GM21737 (cell line): ENCODE results near the gene GNPDA2.
"Not testable (repeated sequence)": the region's sequence is repeated elsewhere in the genome, so short reads cannot be mapped to it uniquely, and the experiment has no call there.

Experiments
- ATAC-seq: cut with Tn5 transposase; IDR thresholded peaks from one replicate; pipeline ENCODE4 v1.9.1; 2021; ENCODE audit warnings: mild to moderate bottlenecking, moderate library complexity; ENCODE audit not compliant: unreplicated experiment

GNPDA2 gene

DNA sequence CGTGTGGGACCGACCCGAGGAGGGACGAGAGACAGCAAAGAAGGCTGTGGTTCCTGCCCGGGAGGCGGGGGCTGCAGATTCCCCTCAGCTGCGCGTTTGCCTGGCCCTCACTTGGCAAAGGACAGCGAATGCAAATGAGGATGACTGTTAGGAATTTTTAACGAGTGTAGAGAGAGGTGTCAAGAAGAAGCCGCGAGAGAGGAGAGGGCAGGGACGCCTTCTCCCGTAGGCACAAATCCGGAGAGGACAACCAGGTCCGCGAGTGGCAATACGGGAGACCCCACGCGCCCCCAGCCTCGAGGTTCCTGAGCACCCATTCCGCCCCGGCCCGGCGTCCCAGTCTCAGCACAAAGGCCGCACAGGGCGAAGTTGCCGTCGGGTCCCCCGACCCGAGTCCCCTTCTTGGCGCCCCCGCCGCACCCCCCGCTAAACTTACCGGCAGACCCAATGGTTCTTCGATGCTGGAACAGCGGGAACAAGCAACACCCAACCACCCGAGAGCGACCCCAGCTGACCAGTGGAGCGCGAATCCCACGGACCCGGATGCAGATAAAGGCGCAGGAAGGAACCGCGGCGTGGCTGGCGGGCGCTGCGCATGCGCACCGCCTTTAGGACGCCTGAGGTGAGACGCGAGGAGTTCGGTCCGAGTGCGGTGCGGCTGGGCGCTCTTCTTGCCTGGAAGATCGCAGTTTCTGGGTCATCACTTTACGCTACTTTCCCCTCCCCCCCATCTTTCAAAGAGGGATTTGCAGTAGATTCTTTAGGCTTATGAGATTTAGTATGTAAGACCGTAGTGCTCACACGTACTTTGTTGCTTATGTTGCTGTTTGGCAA is at the start of gene GNPDA2:
TSS of gene GNPDA2 (minus strand) at position 519 of the 834 bp plus-strand sequence. CDS start 4,349 bp downstream, outside the sequence.
- ATAC-seq = peak; percentile 97

DNA sequence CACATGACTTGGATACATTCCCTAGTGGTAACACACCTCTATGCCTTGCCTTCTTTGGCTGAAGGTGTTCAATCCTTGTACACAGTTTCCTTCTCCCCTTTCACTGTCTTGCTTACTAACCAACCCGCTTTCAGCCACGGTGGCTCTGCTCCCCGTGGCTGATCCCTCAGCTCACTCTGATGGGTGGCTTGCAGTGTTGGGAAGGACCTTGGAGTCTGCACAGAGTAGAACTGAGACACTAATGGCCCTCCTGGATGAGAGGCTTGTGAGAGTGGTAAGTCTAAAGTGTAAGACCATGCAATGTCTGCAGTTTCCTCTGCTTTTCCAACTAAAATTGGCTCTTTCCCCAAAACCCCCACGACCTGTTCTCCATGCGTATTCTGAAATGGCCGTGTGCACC is 46.0 kb upstream of the GNPDA2 start:
- ATAC-seq = no peak

DNA sequence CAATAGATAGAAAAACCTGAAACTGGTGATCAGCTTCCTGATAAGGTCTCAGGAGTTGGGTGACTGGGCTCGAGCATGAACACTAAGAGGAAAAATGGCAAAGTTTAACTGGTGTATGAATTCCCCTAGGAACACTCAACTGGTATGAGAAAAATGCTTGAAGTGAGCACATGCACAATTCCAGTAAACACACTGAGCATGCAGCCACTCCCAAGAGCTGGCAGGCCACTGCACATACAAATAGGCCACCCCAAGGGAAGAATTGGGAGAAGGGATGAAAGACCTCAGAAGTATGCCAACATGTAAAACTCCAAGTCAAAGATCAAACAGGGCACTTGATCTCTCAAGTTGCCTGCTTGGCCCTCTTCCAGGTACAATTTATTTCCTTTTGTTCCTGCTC is 45.4 kb upstream of the GNPDA2 start:
- no peak for ATAC-seq

DNA sequence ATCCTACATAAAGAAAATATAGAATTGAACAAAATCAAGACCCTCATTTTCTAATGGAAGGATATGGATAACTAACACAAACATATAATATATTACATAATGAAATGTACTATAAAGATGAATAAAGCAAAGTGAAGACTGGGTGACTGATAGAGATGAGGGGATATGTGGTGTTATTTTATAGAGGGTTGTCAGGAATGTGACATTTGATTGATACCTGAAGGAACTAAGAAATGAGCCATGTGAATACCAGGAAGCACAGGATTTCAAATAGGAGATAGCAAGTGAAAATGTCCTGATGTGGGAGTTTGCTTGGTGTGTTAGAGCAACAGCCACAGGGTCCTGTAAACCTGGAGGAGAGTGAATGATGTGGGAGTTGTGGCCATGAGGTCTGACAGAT is 40.1 kb upstream of the GNPDA2 start:
- ATAC-seq = no peak

DNA sequence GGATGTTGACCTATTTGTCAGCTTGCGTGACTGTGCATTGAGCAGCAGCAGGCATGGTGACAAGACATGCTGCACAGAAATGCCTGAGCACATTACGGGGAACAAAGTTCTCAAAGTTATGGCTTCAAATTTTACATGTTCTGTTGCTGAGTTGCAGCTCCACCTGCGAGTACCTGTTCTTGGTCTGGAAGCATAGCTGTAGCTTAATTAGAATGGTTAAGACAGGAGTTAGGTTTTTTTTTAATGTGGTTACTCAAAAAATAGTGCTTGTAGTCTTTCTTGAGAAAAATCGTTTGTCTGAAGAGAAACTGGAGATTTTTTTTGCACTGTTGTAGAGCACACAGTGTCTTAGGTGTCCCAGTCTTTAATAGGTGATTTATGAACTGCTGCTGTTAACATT is 38.8 kb upstream of the GNPDA2 start:
- ATAC-seq = no peak

DNA sequence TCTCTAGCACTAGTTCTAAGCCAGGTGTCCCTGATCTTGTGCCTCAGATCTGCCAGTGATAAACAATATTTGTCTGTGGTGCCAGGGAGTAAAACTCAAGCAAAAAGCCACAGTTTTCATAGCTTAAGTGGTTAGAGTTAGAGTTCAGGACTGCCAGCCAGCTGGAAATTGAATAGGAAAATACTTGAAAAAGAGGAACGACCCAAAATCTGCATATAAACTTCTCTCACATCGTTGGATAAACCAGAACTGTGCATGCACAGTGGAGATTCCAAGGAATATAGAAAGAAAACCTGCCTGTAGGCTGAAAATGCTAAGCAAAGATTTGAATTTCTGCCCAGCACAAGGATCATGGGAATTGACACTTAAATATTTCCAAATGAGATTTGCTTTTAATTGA is 35.0 kb upstream of the GNPDA2 start:
- no peak for ATAC-seq

DNA sequence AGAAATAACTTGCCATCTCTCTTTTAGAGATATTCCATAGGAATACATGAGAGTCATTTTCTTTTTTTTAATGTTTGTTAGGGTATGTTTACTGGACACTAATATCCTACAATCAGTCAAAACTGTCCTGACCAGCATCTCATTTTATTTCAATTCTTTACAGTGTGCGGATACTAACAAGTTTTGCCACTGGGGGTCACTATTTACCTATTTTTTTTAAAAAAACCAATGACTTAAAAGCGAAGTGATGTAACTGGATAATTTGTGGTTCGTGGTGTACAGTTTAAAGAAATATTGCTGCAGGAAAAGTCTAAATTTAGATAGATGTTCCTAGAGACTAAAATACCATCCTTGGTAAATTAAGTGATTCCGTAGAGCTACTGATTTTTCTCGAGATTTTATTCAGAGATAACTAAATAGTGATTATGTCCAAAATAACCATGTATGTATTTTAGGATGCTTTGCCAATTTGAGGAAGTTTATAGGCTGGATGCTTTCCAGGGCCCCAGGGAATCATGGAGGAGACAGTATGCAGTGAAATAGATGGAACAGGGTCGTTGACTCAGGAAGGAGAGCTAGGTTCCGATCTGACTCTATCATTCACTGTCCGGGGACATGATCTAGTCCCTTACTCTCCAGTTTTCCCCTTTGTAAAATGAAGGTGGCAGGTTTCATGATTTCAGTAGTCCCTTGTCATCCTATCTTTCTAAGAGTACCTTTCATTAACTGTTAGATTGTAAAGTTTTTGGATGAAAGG is 34.0 kb upstream of the GNPDA2 start:
- peak; percentile 60 for ATAC-seq

DNA sequence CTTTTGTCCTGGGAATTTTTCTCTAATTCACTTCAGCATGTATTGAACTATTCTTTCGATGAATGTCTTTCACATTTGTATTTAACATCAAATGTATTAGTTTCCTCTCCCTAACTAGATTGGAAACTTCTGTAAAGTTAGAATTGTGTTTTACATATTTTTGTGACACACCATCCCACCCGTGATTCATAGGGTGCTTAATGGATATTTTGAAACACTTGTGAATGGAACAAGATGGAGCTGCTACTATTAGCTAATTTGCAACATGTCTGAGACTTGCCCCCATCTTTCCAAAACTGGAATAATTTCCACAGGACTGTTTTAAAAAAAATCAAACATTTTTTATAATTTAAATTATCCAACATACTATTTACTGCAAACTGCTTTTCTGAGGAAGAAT is 30.2 kb upstream of the GNPDA2 start:
- ATAC-seq = no peak

DNA sequence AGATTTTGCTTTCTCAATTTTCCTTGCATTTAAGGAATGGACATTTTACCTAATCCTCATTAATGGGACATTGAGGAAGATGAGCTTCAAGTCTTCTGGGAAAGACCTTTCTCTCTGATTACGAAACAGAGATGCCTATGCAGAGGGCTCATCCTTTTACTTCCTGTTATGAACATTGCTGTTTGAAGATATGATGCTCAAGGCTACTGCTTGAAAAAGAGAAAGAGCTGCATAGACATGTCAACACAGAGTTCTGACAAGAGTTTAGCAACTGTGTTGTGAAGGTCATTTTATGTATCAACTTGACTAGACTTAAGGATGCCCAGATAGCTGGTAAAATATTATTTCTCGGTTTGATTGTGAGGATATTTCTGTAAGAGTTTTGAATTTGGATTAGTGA is 13.8 kb upstream of the GNPDA2 start:
- ATAC-seq = no peak

DNA sequence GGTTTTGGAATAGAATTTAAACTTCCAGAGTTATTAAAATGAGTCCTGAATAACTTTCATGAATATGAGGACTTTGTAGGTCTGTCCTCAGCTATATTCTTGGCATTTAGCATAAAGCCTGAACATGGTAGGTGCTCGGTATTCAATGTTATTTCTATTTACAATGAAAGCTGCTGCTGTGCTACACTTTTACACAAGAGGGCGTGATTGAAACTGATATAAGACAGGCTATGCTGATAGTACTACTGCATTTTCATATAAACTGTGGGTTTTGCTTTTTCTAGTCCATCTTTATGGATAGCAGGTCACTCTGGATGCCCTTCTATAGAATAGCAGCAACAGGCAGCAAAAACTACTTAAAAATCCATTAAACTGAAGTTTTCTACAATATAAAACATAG is 12.3 kb upstream of the GNPDA2 start:
- no peak for ATAC-seq

DNA sequence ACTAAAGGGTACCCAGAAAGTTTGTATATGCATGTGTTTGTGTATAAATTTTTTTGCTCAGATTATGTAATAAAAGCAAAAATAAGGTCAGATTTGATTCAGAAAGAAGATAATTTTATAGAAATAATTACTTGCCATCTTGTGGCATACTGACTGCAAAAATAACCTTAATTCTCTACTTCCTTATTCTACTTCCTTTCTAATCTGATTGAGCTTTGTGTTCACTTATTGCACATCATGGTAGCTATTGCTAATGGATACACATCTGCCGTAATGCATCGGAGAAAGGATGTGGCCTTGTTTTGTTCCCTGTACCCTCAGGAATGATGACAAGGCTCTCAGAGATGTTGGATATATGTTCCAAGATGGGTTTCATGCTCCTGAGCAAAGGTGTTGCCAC is 10.5 kb upstream of the GNPDA2 start:
- no peak for ATAC-seq

DNA sequence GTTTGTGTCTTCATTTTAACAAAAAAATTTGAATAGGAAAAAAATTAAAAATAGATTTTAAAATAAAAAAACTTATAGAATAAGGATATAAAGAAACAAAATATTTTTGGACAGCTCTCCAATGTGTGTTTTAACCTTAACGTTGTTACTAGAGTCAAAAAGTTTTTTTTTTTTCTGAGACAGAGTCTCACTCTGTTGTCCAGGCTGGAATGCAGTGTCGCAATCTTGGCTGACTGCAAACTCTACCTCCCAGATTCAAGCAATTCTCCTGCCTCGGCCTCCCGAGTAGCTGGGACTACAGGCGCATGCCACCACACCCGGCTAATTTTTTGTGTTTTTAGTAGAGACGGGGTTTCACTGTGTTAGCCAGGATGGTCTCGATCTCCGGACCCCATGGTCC is 2.3 kb upstream of the GNPDA2 start:
- ATAC-seq = not testable (repeated sequence)

DNA sequence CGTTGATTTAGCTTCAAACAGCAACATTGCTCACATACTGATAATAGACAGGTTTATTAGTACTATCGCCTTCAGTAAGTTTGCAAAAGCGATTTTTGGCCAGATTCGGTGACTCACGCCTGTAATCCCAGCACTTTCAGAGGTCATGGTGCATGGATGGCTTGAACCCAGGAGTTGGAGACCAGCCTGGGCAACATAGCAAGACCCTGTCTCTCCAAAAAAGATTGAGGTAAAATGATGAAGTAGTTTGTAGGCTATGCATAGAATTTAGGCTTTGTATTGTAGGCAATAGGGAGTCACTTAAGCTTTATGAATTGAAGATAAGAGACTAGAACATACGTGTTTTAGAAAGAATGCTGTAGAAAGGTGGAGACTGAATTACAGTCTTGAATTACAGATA is 1.1 kb upstream of the GNPDA2 start:
- ATAC-seq = no peak

DNA sequence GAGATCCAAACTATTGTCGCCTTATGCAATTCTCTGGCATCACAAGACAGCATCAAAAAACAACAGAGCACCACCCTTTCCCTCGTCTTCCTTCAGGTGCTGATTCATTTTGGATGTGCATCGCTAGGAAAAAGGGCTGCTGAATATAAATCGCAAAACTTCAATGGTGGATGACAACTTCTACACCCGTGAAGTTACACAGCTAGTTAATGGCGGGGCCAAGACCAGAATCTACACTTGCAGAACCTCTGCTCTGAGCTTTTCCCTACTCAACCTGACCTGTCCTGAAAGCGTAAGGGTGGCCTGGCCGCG is 674 bp downstream of the GNPDA2 start:
- ATAC-seq = no peak

DNA sequence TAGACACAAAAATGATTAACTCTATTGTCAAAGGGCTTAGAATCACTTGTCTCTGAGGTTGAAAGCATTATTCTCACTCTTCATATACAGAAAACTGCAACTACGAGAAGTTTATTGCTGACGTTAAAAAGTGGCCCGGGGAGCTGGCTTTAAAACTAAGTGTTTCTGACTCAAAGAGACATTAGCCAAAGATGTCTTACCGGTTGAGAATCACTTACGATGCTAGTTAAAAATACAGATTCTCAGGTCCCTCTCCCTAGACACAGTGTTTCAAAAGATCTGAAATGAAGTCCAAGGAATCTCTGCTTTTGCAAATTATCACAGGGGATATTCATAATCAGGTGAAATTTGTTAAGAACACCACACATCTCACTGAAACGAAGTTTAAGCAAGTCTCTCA is 1.2 kb downstream of the GNPDA2 start:
- no peak for ATAC-seq

DNA sequence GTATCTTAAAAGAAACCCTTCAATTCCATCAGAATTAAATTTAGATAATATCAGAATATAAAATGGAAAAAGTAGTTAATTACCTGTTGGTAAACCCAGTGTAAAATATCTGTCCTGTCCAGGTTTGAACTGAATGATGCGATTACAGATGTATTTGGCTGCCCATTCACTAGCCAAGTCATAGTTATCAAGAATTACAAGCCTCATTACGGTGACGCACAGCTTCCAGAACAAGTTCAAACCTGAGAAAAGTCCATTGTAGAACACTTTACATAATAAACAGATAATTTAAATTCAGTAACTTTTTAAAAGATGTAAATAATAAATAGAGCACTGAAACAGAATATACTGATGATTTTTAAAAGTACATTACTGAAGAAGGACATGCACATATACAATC is 4.4 kb downstream of the GNPDA2 start:
- ATAC-seq = no peak

DNA sequence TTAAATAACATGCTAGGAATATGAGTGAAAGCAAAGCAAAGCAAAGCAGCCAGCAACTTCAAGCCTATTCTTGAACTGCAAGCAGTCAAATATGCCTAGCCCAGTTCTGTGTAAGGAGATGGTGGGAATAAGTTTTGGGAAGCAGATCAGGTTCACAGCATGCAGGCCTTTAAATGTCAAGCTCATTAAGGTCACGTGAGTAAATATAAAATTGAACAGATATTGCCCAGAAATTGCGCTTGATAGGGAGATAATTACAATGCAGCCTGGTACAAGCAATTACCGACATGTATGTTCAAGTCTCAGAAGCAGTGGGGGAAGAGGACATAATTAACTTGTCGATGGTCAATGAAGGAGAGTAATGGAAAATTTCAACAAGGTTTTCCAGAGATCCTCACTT is 6.0 kb downstream of the GNPDA2 start:
- ATAC-seq = no peak

DNA sequence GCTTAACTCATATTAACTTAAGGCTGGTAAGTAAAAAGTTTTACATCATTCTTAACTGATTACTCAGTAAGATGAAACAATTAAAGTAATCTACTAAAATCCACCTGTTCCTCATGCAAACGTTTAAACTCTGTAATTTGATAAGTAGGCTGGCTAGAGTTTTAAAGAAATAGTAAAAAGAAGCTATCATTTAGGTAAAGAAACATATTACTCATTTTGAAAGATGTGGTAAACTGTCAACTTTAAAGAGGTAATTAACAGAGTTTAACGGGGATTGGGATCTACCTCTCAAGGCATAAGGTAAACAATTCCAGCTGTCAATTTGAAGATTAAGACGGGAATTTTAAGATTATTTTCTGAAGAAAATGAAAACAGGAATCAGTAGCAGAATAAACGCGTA is 9.8 kb downstream of the GNPDA2 start:
- ATAC-seq = no peak

DNA sequence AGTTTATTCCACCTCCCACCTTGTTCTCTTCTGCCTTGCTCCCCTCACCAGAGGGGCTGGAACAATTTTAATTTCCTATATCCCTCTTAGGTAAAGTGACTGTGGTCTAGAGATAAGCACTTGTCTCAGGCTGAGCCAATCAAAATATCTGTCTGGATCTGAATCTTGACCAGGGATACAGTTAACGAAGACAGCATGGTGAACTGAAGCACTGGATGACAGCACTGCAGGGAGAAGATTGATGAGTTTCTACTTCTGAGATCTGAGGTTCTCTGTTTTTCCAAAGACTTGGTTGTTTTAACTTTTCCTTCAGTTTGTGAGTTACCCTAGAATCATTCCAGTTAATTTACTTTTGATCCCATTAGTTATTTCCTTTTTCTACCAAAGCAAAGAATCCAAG is 13.2 kb downstream of the GNPDA2 start:
- ATAC-seq = no peak

DNA sequence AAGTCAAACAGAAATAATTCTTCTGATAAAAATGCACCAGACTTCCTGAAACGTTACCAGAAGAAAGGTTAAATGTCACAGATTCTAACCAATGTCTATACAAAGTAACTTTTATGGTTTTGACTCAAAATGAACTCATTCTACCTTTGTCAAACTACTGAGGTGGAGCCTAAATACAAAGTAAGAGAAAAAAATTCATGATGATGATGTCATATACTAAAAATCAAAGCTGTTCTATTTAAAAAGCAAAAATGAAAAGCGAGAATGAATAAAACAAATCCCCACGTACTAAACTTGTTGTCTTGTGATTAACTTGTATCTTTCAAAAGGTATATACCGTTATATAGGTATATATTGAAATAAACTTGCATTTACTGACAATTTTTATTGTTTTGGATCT is 21.7 kb downstream of the GNPDA2 start:
- no peak for ATAC-seq

DNA sequence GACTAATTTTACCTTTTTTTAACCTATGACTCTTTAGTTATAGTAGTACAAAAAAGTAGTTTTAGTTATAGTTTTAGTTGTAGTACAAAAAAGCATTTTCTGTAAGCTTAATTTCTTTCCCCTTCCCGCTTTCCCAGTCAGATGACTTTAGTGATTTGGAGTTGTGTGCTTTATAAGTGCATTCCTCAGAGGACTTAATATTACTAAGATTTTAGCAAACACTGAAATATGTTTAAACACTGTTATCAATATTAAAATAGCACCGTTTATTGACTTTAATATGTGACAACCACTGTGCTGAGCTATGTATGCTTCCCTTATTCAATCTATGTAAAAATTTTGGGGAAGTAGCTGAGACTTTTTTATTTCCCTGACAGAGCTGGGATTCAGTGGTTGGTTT is 25.3 kb downstream of the GNPDA2 start:
- no peak for ATAC-seq

DNA sequence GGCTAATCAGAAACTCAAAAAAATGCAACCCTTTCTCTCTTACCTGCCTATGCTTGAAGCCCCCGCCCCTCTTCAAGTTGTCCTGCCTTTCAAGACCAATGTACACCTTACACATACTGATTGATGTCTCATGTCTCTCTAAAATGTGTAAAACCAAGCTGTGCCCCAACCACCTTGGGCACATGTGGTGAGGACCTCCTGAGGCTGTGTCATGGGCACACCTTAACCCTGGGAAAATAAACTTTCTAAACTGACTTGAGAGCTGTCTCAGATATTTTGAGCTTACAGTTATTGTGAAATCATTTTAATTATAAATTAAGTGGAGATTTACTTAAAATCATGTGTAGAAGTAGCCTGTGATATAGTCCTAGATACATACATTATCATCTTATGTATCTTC is 25.9 kb downstream of the GNPDA2 start:
- ATAC-seq = no peak

DNA sequence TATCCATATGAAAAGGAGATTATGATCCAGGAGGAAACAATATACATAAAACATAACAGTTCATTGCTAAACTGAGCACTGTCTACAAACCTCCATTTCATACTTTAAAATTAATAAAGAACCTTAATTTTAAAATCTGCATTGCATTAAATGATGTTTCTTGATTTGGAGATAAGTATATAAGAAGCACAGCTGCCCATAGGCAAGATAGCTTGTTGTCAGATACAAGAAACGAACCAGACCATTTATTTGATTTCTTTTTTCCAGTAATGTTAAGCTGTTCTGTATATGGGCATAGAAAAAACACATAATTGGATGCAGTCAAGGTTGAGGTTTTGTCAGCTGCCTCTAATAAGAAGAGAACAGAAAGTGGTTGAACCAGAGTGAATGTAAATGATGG is 41.7 kb downstream of the GNPDA2 start:
- no peak for ATAC-seq
